ENCODE data around the gene MAEA. TPM values are rescaled to one million over a fixed set of nuclear protein-coding genes. Genes with fewer than 3 reads are reported as not detected.

The MAEA gene
- total and polyA plus RNA-seq, 7 donors: 26.7 to 41.6 (median 38.1) TPM

DNA sequence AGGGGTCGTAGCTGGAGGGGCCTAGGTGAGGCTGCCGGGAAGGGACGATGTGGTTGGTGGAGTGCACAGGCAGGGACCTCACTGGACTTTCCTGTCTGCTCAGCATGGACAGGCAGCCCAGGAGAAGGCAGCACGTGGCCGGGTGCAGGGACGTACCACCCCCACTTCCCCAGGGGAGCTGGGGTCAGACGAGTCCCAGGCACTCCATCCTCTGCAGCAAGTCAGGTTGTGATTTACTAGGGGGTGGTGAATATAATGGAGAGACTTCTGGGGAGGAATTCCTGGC lies 39.2 kb upstream of the MAEA start:
- Histone ChIP-seq H3K9me3 (no peaks in the 10 kb centered on the region), H3K4me1 (peaks cover 49% of the 10 kb centered on the region), H3K27ac (peak overlapping the region; percentile 93), H3K27me3 (ENCODE audit: insufficient read depth in 3 of 3, low read length in 2 of 3) (no peaks in the 10 kb centered on the region), H3K36me3 (ENCODE audit: insufficient read depth in 1 of 2, low read depth in 1 of 2) (peaks cover 0 to 8% of the 10 kb centered on the region in 2 donors), H3K4me3 (peak overlapping the region; percentile 87)
- ATAC-seq (no peak), DNase-seq (peak in 1 of 2 donors; percentile 13)
- no peak for TF ChIP-seq CTCF (IDR thresholded peaks at IDR 0.05)
- whole genome bisulfite sequencing, 3 donors: 82 to 87% (median 83%) methylated on average over 7 of the region's 7 CpGs
- intact Hi-C loops (cut with DNase I): loop anchor here (2.0 to 5.0 kb wide), 2 partner anchors 37 to 94 kb away; partner anchors contain the start of gene MAEA (in 1 of the 2)

- ATAC-seq (no peak), DNase-seq (peak; percentile 12 to 46)
- H3K36me3 ChIP-seq (ENCODE audit: insufficient read depth in 1 of 2, low read depth in 1 of 2): peaks cover 0 to 8% of the 10 kb centered on the region in 2 donors
- no peak overlapping the region for H3K4me3 ChIP-seq
- WGBS, 3 donors: 88 to 94% (median 92%) methylated on average over 33 of the region's 33 CpGs
- intact Hi-C loops (cut with DNase I): loop anchor here (2.0 to 5.0 kb wide), 2 partner anchors 36 to 94 kb away; partner anchors contain the start of gene MAEA (in 1 of the 2)
- TF ChIP-seq CTCF (IDR thresholded peaks at IDR 0.05): no peak
- H3K9me3 ChIP-seq: no peaks in the 10 kb centered on the region
- H3K4me1 ChIP-seq: peaks cover 42% of the 10 kb centered on the region
- H3K27me3 ChIP-seq (ENCODE audit: insufficient read depth in 3 of 3, low read length in 2 of 3): no peaks in the 10 kb centered on the region
- H3K27ac ChIP-seq: peak overlapping the region; percentile 93
Measured at GRCh38 chr4:1250921-1251772, 38.5 kb upstream of the MAEA start.

DNA sequence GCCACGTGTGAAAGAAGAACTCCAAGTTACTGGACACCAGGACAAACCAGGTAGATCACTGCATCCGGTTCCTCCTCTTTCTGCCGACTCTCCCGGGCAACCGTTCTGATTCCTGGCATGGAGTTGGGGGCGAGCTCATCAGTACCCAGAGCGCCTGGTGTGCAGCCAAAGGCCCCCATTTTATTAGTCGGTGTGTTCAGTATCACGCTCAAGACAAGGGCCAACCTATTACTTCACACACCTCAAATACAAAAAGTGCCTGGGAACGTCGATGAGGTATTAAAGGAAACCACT lies 38.0 kb upstream of the MAEA start:
- Histone ChIP-seq H3K9me3 (no peaks in the 10 kb centered on the region), H3K27me3 (ENCODE audit: insufficient read depth in 3 of 3, low read length in 2 of 3) (no peaks in the 10 kb centered on the region), H3K27ac (no peak overlapping the region), H3K36me3 (ENCODE audit: insufficient read depth in 1 of 2, low read depth in 1 of 2) (peaks cover 0 to 8% of the 10 kb centered on the region in 2 donors), H3K4me1 (peaks cover 36% of the 10 kb centered on the region), H3K4me3 (no peak overlapping the region)
- WGBS, 3 donors: 76 to 88% (median 83%) methylated on average over 11 of the region's 11 CpGs
- DNase-seq: peak in 1 of 2 donors; percentile 39
- ATAC-seq: no peak
- TF ChIP-seq CTCF (IDR thresholded peaks at IDR 0.05): no peak
- intact Hi-C loops (cut with DNase I): loop anchor here (2.0 to 5.0 kb wide), 2 partner anchors 36 to 93 kb away; partner anchors contain the start of gene MAEA (in 1 of the 2)

- H3K27me3 ChIP-seq (ENCODE audit: insufficient read depth in 3 of 3, low read length in 2 of 3): no peaks in the 10 kb centered on the region
- H3K36me3 ChIP-seq (ENCODE audit: insufficient read depth in 1 of 2, low read depth in 1 of 2): peaks cover 0 to 8% of the 10 kb centered on the region in 2 donors
- intact Hi-C loops (cut with DNase I): loop anchor here in 1 of 2 donors (5.0 kb wide), 1 partner anchor 34 kb away; the partner anchor contains the start of gene MAEA
- peaks cover 29% of the 10 kb centered on the region for H3K4me1 ChIP-seq
- no peak overlapping the region for H3K4me3 ChIP-seq
- DNase-seq: no peak
- ATAC-seq: no peak
- no peaks in the 10 kb centered on the region for H3K9me3 ChIP-seq
- 98% methylated on average over 6 of the region's 6 CpGs for WGBS, 3 donors
- TF ChIP-seq CTCF (IDR thresholded peaks at IDR 0.05): no peak
- H3K27ac ChIP-seq: no peak overlapping the region
Measured at GRCh38 chr4:1252928-1253492, 36.7 kb upstream of the MAEA start.

All from psoas muscle (tissue), 8 donors.